ENCODE measurements around the gene GPR158.

GPR158 gene

DNA sequence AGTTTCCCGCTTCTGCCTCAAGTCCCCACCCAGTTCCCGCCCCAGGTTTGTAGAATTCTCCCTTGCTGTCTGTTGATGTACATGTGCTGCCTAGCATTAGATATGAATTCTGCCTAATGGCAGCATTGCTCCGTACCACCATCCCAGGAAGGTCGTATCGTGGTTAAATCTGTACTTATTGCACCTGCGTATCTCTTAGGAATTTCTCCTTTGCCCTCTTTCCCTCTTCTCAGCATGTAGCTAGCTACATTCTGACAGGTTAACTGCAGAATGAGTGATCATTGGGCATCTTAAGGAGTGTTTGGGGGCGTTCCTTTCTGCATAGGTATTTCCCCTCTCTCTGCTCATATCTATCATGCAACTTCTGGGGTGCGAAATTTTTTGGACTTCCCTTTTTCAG is 293.1 kb downstream of the GPR158 start:
- ATAC-seq = no peak
- no peaks in the 10 kb centered on the region for H3K4me1 Mint-ChIP-seq
- no peaks in the 10 kb centered on the region for H3K36me3 Mint-ChIP-seq
- no peak overlapping the region for H3K27ac Mint-ChIP-seq
- H3K4me3 Mint-ChIP-seq = no peak overlapping the region
- H3K9me3 Mint-ChIP-seq = no peaks in the 10 kb centered on the region
- H3K27me3 Mint-ChIP-seq = no peaks in the 10 kb centered on the region

DNA sequence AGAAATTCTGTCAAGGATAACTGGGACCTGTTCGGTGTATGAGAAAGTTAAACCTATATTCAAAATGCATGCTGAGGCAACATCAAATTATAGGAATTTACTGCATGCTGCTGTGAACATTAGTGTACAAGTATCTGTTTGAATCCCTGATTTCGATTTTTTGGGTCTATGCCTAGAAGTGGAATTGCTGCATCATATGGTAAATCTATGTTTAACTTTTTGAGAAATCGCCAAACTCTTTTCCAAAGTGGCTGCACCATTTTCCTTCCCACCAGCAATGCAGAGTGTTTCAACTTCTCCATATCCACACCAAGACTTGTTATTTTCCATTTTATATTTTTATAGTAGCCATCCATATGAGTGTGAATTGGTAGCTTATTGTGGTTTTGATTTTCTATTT is 306.7 kb downstream of the GPR158 start:
- Mint-ChIP-seq H3K27ac (no peak overlapping the region), H3K36me3 (no peaks in the 10 kb centered on the region), H3K9me3 (peaks cover 10% of the 10 kb centered on the region), H3K4me1 (no peaks in the 10 kb centered on the region), H3K4me3 (no peak overlapping the region), H3K27me3 (no peaks in the 10 kb centered on the region)
- no peak for ATAC-seq

DNA sequence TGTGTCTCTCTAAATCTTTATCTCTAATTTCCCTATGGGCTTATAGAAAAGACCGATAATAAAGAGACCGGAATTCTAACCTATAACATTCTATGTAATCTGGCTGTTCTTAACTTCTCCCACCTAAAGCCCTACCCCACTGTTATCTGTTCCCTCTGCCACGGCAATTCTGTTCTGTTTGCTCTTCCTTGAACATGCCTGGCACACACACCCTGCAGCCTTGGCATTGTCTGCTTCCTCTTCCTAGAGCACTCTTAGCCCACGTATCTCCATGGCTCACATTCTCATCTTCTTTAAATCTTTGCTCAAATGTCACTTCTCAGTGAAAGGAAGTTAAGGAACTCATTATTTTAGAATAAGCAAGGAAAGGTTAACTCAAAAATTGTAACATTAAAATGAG is 309.2 kb downstream of the GPR158 start:
- Mint-ChIP-seq H3K4me1 (no peaks in the 10 kb centered on the region), H3K27ac (no peak overlapping the region), H3K4me3 (no peak overlapping the region), H3K36me3 (no peaks in the 10 kb centered on the region), H3K27me3 (no peaks in the 10 kb centered on the region), H3K9me3 (peaks cover 10% of the 10 kb centered on the region)
- no peak for ATAC-seq

DNA sequence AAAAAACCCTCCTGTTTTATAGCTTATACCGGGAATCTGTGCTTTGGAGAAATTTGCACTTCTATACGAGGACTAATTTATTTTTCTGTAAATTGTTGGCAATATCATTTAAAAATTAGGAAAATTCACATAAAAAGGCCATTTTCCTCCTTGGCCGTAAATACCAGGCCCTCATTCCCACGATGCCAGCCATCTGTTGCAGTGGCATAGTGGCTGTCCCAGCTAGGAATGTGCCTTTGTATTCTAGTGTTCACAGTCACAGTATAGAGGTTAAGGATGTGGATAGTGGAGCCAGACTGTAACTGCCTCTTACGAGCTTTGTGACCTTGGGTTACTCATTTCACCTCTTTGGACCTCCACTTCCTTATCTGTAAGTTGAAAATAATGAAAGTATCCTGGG is 312.5 kb downstream of the GPR158 start:
- ATAC-seq = no peak
- Mint-ChIP-seq H3K4me1 (no peaks in the 10 kb centered on the region), H3K27me3 (no peaks in the 10 kb centered on the region), H3K9me3 (peaks cover 6% of the 10 kb centered on the region), H3K36me3 (no peaks in the 10 kb centered on the region), H3K27ac (no peak overlapping the region), H3K4me3 (no peak overlapping the region)

DNA sequence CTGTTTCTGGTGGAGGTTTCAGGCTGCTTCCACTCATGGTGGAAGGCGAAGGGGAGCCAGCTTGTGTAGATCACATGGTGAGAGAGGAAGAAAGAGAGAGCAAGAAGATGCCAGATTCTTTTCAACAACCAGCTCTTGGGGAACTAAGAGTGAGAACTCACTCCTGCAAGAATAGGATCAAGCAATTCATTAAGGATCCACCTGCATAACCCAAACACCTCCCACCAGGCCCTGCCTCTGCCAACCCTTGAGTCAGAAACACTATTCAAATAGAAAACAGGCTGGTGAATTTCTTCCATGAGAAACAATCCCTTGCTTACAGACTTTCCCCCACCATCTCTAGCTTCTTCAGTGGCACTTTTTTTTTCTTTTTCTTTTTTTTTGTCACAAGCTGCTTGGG is 317.2 kb downstream of the GPR158 start:
- H3K9me3 Mint-ChIP-seq = no peaks in the 10 kb centered on the region
- H3K4me3 Mint-ChIP-seq = no peak overlapping the region
- ATAC-seq = no peak
- no peaks in the 10 kb centered on the region for H3K27me3 Mint-ChIP-seq
- H3K4me1 Mint-ChIP-seq = no peaks in the 10 kb centered on the region
- H3K27ac Mint-ChIP-seq = no peak overlapping the region
- no peaks in the 10 kb centered on the region for H3K36me3 Mint-ChIP-seq

DNA sequence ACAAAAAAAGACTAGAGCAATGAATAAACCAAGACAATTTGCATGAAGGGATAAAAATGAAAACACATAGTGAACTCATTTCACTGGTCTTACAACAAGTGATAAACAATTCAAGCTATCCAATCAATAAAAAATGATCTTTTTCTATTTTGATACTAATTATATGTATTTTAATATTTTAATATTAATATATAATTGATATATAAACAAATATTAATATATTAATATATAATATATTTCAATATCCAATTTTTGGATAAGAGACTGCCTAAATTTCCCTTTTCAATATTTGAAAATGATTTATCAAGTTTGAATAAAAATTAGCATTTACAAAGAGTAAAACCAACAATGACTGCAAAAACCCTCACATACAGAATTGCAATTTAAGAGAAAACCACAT is 317.9 kb downstream of the GPR158 start:
- Mint-ChIP-seq H3K36me3 (no peaks in the 10 kb centered on the region), H3K4me3 (no peak overlapping the region), H3K27ac (no peak overlapping the region), H3K9me3 (no peaks in the 10 kb centered on the region), H3K4me1 (no peaks in the 10 kb centered on the region), H3K27me3 (no peaks in the 10 kb centered on the region)
- no peak for ATAC-seq

DNA sequence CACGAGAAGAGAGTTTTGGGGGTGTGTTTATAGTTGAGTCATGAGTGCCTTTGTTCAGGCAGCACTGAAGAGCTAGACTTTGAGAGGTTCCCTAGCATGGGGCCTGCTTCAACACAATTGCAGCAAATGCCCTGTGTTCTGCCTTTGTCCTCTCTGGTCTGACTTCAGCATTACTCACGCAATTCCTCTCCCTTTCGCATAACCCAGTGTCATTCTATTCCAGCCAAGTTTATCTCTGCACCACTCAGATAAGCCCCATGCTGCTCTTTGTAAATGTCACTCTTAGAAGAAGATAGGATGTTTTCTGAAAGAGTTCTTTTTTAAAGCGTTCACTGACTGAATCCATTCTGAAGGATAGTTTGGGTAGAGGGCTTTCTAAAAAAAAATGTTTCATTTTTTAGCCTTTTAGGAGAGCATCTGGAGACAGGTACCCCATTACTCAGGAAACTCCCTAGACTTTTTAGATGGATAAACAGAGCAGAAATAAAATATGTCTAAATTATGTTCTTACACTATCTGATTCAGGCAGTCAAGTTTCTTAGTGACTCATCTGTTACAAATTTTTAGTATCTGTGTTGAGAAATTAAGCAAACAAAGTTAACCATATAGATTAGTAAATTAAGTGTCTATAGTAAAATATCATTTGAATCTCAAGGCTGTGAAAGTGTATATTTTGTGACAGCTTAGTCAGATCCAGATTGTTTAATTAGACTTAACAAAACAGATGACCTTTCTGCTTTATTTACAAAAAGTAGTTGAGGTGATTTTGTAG is 318.5 kb downstream of the GPR158 start:
- Mint-ChIP-seq H3K27me3 (no peaks in the 10 kb centered on the region), H3K27ac (no peak overlapping the region), H3K4me3 (no peak overlapping the region), H3K9me3 (no peaks in the 10 kb centered on the region), H3K4me1 (no peaks in the 10 kb centered on the region), H3K36me3 (no peaks in the 10 kb centered on the region)
- no peak for ATAC-seq

DNA sequence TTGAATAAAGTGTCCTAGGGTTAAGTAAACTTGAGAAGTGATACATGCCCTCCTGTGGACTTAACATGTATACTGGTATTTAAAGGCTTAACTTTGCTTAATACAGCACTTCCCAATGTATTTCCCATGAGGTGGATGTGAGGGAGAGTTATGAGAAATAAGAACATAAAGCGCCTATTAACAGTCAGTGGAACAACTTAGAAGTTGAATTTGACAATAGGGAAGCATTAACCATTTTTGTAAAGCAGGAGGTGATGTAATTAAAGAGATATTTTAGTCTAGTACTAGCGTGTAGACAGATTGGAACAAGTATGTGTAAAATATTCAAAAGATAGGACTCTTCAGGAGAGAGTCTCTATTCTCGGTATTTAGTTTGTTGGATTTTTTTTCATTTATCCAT is 322.4 kb downstream of the GPR158 start:
- no peaks in the 10 kb centered on the region for H3K27me3 Mint-ChIP-seq
- H3K9me3 Mint-ChIP-seq = no peaks in the 10 kb centered on the region
- ATAC-seq = no peak
- no peaks in the 10 kb centered on the region for H3K4me1 Mint-ChIP-seq
- H3K4me3 Mint-ChIP-seq = no peak overlapping the region
- no peaks in the 10 kb centered on the region for H3K36me3 Mint-ChIP-seq
- no peak overlapping the region for H3K27ac Mint-ChIP-seq

DNA sequence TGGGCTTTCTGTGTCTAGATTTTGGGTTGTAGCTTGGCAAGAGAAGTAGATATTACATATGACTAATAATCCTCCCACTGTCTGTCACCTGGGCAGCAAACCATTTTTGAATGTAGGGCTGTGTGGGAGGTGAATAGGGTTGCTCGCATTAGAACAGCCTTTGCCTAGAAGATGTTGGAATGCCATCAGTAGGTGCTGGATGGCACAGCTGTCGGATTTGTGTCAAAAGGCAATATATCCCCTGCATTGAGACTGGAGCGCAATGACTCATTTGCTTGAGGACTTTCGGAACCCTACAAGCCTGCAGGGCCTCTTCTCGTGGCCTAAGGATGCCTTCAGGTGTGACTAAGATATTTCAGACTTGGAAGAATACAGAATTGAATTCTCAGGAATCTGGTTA is 323.8 kb downstream of the GPR158 start:
- Mint-ChIP-seq H3K9me3 (no peaks in the 10 kb centered on the region), H3K36me3 (no peaks in the 10 kb centered on the region), H3K4me3 (no peak overlapping the region), H3K27me3 (no peaks in the 10 kb centered on the region), H3K27ac (no peak overlapping the region), H3K4me1 (no peaks in the 10 kb centered on the region)
- no peak for ATAC-seq

DNA sequence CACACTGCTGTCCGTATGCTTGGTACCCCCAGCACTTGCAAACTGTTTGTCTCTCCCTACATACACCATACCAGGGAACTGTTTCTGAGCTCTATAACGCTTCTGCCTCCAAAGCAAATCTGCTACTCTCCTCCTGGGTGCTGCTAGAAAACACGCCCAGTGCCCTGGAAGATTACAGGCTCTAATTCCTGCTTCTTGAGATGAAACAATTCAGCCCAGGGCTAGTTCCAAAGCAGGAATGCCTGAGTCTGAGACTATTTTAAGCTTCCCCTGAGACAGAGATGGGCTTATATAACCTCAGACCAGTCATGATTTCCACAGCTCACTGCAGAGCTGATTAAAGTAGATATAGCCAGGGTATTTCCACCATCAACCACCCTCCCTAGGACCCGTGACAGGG is 327.1 kb downstream of the GPR158 start:
- Mint-ChIP-seq H3K4me3 (no peak overlapping the region), H3K9me3 (peaks cover 3% of the 10 kb centered on the region), H3K36me3 (no peaks in the 10 kb centered on the region), H3K27me3 (no peaks in the 10 kb centered on the region), H3K4me1 (no peaks in the 10 kb centered on the region), H3K27ac (no peak overlapping the region)
- no peak for ATAC-seq

DNA sequence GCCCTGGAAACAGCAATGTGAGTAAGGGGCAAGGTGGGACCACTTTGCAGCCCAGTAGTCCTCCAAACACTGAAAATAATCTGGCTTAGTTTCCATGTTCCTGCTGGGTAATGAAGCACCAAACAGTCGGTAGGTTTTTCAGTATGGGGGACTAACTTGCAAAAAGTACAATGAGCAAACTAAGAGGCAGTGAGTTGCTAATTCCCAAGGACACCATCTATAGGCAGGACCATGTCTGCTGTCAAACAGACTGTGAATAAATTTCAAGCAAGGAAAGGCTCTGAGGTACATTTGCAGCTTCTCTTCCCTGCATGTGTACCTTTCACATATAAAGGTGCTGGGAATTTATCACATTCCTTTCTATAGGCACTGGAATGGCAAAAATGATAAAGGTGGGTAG is 327.7 kb downstream of the GPR158 start:
- no peaks in the 10 kb centered on the region for H3K27me3 Mint-ChIP-seq
- H3K36me3 Mint-ChIP-seq = no peaks in the 10 kb centered on the region
- H3K4me3 Mint-ChIP-seq = no peak overlapping the region
- no peaks in the 10 kb centered on the region for H3K4me1 Mint-ChIP-seq
- peaks cover 3% of the 10 kb centered on the region for H3K9me3 Mint-ChIP-seq
- no peak for ATAC-seq
- no peak overlapping the region for H3K27ac Mint-ChIP-seq

DNA sequence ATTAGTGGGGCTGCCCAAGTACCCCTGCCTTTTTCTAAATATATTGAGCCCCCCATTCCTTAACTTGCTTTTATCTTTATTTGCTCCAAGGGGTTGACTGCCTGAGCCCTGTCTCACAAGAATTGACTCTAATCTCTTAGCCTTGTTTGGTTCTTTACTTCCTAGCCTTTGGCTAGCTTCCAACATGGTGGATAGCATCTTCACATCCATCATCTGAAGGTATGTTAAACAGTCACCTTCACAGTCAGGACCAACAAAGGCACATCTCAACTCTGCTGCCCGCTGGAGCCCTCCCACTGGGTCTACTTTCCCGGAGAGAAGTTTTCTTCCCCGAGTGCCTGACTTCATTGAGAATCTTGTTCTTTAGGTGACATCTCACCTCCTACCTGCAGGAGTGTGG is 329.5 kb downstream of the GPR158 start:
- ATAC-seq = no peak
- Mint-ChIP-seq H3K4me1 (no peaks in the 10 kb centered on the region), H3K4me3 (no peak overlapping the region), H3K27ac (no peak overlapping the region), H3K9me3 (peaks cover 3% of the 10 kb centered on the region), H3K36me3 (no peaks in the 10 kb centered on the region), H3K27me3 (no peaks in the 10 kb centered on the region)

DNA sequence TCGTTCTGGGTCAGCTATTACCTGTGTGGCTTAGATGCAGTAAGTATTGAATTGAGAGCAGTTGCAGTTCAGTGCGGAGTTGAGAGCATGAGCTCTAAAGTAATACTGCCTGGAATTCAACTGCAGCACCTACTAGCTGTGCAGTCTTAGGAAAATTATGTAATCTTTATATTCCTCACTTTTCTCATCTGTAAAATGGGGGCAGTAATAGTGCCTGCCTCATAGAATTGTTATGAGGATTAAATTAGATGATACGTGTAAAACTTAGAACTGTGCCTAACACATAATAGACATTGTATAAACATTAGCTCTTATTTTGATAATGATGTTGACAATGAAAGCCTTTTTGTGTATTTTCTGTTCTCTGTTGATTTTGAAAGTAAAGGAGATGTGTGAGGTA is 330.0 kb downstream of the GPR158 start:
- H3K4me3 Mint-ChIP-seq = no peak overlapping the region
- no peak overlapping the region for H3K27ac Mint-ChIP-seq
- H3K27me3 Mint-ChIP-seq = no peaks in the 10 kb centered on the region
- H3K36me3 Mint-ChIP-seq = no peaks in the 10 kb centered on the region
- H3K9me3 Mint-ChIP-seq = peaks cover 3% of the 10 kb centered on the region
- no peaks in the 10 kb centered on the region for H3K4me1 Mint-ChIP-seq
- ATAC-seq = no peak

DNA sequence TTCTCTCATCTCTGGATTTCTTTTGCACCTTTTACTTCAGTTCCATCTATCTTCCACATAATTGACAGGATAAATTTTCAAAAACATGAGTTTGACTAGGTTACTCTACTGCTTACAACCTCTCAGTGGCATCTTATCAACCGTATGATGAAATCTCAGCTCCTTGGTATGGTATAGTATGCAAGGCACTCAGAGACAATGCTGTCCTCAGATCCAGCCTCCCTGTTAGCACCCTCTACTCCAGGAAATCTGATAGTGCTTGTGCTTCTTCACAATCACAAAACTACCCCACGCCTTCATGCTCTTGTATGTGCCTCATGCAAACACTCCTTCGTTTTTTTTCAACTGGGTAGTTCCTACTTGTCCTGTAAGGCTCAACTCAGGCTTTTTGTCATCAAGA is 330.7 kb downstream of the GPR158 start:
- Mint-ChIP-seq H3K4me1 (no peaks in the 10 kb centered on the region), H3K4me3 (no peak overlapping the region), H3K27me3 (no peaks in the 10 kb centered on the region), H3K9me3 (peaks cover 3% of the 10 kb centered on the region), H3K27ac (no peak overlapping the region), H3K36me3 (no peaks in the 10 kb centered on the region)
- no peak for ATAC-seq

DNA sequence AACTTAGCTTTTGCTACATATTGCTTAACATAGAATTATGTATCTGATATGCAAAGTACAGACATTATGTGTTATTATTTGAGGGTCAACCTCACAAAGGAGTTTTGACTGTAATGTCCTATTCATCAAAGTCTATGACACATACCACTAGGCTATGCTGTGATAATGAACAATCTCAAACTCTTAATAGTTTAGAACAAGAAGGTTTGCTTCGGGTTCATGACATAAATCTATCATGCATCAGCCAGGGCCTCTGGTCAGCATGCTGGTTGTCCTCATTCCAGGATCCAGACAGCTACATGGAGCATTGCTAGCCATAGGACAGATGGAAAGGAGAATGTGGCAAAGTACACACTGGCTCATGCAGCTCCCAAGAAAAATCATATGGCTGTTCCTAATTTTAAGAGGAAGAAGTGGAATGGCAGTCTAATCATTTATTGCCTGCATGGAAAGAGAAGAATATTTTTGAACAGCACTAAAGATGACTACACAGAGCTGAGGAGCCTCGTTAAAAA is 332.1 kb downstream of the GPR158 start:
- no peak for ATAC-seq
- Mint-ChIP-seq H3K4me3 (no peak overlapping the region), H3K4me1 (no peaks in the 10 kb centered on the region), H3K36me3 (no peaks in the 10 kb centered on the region), H3K27me3 (no peaks in the 10 kb centered on the region), H3K27ac (no peak overlapping the region), H3K9me3 (peaks cover 3% of the 10 kb centered on the region)

DNA sequence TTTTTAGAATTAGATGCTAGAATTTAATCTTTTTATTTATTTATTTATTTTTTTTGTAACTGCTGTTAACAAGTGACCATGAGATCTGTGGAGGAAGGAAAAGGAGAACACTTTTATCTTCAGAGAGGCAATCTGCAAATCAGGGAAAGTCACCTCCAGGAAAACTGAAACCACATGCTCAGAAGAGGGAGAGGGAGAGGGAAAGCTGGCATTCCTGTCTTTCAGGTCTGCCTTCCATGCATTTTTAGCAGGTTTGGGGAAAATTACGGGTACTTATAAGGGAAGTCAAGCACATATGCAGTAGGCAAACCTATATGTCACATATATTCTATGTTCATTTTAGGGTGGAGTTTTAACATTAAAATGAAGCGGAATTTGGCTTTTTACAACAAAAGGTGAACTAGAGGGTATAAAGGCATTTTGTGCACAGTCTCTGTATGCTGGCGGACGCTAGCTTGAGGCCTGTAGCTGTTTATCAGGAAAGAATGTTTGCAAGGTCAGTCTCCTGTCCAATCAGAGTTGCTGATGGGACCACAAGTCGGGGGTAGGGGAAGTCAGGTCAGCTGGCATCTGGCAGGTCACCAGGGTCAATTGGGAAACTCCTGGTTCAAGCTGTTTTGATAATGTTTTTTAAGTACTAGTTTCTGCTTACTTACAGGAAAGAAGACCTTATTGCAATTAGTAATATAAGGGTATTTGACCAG is 333.5 kb downstream of the GPR158 start:
- Mint-ChIP-seq H3K27ac (no peak overlapping the region), H3K4me1 (no peaks in the 10 kb centered on the region), H3K9me3 (peaks cover 3% of the 10 kb centered on the region), H3K36me3 (no peaks in the 10 kb centered on the region), H3K27me3 (no peaks in the 10 kb centered on the region), H3K4me3 (no peak overlapping the region)
- no peak for ATAC-seq
